ENCODE data around the gene NVL. TPM values are rescaled to one million over a fixed set of nuclear protein-coding genes. Genes with fewer than 3 reads are reported as not detected.

Gene NVL
- total and polyA plus RNA-seq, 2 of the 4 experiments (the other 2 are of a cell fraction), result 16.5 to 18.4 TPM

GRCh38 chr1:224212618-224213061 lies 117.3 kb downstream of the NVL start:
- Histone ChIP-seq H2AFZ (replicated peaks; ENCODE audit: low read length, poor library complexity) (peak overlapping the region; percentile 23), H2AK5ac (ENCODE audit: low read depth, low read length) (no peak overlapping the region; the same call in 1 of the 2 replicates), H3K4me2 (ENCODE audit: low read depth, low read length) (no peak overlapping the region), H3K4ac (ENCODE audit: low read depth, low read length) (no peak overlapping the region), H4K91ac (ENCODE audit: insufficient read depth, low read depth, low read length) (no peak overlapping the region), H2BK120ac (ENCODE audit: low read depth, low read length) (no peak overlapping the region), H3K36me3 (ENCODE audit: control insufficient read depth, insufficient read depth, low read length) (no peaks in the 10 kb centered on the region), H3K27ac (ENCODE audit: insufficient read depth, low read length) (no peak overlapping the region), H3K9me3 (ENCODE audit: control insufficient read depth, insufficient read depth, low read length) (no peaks in the 10 kb centered on the region), H3K14ac (replicated peaks; ENCODE audit: low read depth, low read length) (no peak overlapping the region), H2AK9ac (replicated peaks; ENCODE audit: low read depth, low read length, poor library complexity) (peak overlapping the region; percentile 50), H3K4me1 (ENCODE audit: control insufficient read depth, insufficient read depth, low read length) (peaks cover 3% of the 10 kb centered on the region), H2BK5ac (ENCODE audit: low read depth, low read length, poor library complexity, severe bottlenecking) (no peak overlapping the region), H3K56ac (ENCODE audit: extremely low read depth, insufficient read depth, low read length) (no peak overlapping the region), H2BK20ac (ENCODE audit: low read depth, low read length) (no peak overlapping the region), H3K27me3 (ENCODE audit: control insufficient read depth, insufficient read depth, low read length) (no peaks in the 10 kb centered on the region), H3K23ac (ENCODE audit: low read depth, low read length) (no peak overlapping the region), H3K9me1 (ENCODE audit: insufficient read depth, low read length) (no peaks in the 10 kb centered on the region), H3K9ac (ENCODE audit: low read depth, low read length) (no peak overlapping the region), H3K18ac (ENCODE audit: low read depth, low read length) (no peak overlapping the region), H3K79me1 (ENCODE audit: low read depth in 1 of 2, low read length in 2 of 2) (no peaks in the 10 kb centered on the region), H4K8ac (ENCODE audit: low read depth in 2 of 2, low read length in 2 of 2) (no peak overlapping the region), H2BK15ac (ENCODE audit: low read depth, low read length) (no peak overlapping the region), H3K4me3 (ENCODE audit: insufficient read depth, low read depth, low read length) (no peak overlapping the region), H4K5ac (ENCODE audit: low read depth, low read length) (no peak overlapping the region), H4K20me1 (ENCODE audit: insufficient read depth, low read length) (no peaks in the 10 kb centered on the region)
- no TSS peak for BruUV-seq (replicated peaks)
- dilution Hi-C loops (cut with HindIII; ENCODE audit: low sequenced_read_pairs, unreplicated experiment) (no loop called here), intact Hi-C loops (cut with micrococcal nuclease) (no loop called here), in situ Hi-C loops (cut with MboI; ENCODE audit: low sequenced_read_pairs) (no loop called here)
- POLR2A ChIA-PET (ENCODE audit: unreplicated experiment), result interaction anchor here (0.6 kb wide), 1 partner anchor 72 kb away, joined by 11 read pairs; no protein-coding TSS in a partner anchor
- DNase-seq (no peak), ATAC-seq (ENCODE audit: low read depth) (no peak; the same call in 1 of the 2 replicates)
- whole genome bisulfite sequencing, 2 experiments (ENCODE audit: extremely low coverage in 2 of 2, insufficient read length in 1 of 2), result 87% methylated on average over 9 of the region's 13 CpGs; no CpG with 5 or more reads in 1 of the 2 experiments
- CTCF ChIA-PET, result no interaction called here
- TF ChIP-seq USF2 (IDR thresholded peaks at IDR 0.05; ENCODE audit: low read depth, low read length) (no peak), RFX5 (IDR thresholded peaks at IDR 0.05; ENCODE audit: low read depth, low read length) (no peak), BHLHE40 (IDR thresholded peaks at IDR 0.05; ENCODE audit: low read depth, low read length) (no peak), CHD1 (IDR thresholded peaks at IDR 0.05; ENCODE audit: low read depth, low read length) (no peak), MAZ (IDR thresholded peaks at IDR 0.05; ENCODE audit: borderline replicate concordance, low read depth, low read length) (no peak), MAFK (IDR thresholded peaks at IDR 0.05; ENCODE audit: low read depth, low read length) (no peak), NFE2L2 (IDR thresholded peaks at IDR 0.05; ENCODE audit: low read depth, low read length) (no peak), RAD21 (IDR thresholded peaks at IDR 0.05; ENCODE audit: low read length) (no peak), RCOR1 (IDR thresholded peaks at IDR 0.05; ENCODE audit: insufficient replicate concordance, low read length) (no peak)

Data from IMR-90 (cell line).